Cortex of kidney (tissue), 1 donor: ENCODE data around the gene XPA.

Experiments
- DNase-seq: peaks from one replicate; lab custom pipeline; 2025; lab: John Stamatoyannopoulos, UW

The XPA gene

GRCh38 chr9:97651646-97652045 lies 45.5 kb downstream of the XPA start:
- no peak for DNase-seq

DNA sequence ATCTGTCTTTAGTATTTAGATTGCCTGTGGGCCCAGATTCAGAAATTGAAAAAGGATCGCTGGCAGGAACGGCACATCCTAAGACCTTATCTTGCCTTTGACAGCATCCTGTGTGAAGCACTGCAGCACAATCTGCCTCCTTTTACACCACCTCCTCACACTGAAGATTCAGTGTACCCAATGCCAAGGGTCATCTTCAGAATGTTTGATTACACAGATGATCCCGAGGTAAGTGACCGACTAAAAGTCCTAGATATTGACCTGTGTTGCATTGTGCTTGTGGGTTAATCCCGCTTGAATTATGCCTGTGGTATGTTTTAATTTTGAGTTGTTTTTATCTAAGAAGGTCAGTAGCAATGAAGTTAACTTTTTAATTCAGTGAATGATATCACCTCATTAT lies 49.1 kb downstream of the XPA start:
- DNase-seq, result no peak

GRCh38 chr9:97645720-97646119 lies 51.4 kb downstream of the XPA start:
- DNase-seq, result no peak

- no peak for DNase-seq
These were observed 56.8 kb downstream of the XPA start for GRCh38 chr9:97640325-97640724.

DNA sequence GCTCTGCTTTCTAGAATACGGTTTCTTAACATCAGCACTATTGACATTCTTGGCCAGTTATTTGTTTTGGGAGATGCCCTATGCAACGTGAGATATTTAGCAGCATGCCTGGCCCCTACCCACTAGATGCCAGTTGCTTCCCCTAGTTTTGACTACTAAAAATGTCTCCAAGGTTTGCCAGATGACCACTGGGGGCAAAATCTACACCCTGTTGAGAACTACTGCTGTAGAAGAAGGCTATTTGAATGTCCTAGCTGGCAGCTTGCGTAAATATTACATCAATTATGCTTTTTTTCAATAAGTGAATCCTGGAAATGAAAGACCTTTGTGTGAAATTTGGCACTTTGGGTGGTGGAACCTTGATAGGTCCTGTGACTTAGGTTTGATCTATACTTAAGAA lies 58.5 kb downstream of the XPA start:
- no peak for DNase-seq

- no peak for DNase-seq
These were observed 60.2 kb downstream of the XPA start for GRCh38 chr9:97636903-97637302.

- no peak for DNase-seq
These were observed 62.1 kb downstream of the XPA start for GRCh38 chr9:97635026-97635425.

DNA sequence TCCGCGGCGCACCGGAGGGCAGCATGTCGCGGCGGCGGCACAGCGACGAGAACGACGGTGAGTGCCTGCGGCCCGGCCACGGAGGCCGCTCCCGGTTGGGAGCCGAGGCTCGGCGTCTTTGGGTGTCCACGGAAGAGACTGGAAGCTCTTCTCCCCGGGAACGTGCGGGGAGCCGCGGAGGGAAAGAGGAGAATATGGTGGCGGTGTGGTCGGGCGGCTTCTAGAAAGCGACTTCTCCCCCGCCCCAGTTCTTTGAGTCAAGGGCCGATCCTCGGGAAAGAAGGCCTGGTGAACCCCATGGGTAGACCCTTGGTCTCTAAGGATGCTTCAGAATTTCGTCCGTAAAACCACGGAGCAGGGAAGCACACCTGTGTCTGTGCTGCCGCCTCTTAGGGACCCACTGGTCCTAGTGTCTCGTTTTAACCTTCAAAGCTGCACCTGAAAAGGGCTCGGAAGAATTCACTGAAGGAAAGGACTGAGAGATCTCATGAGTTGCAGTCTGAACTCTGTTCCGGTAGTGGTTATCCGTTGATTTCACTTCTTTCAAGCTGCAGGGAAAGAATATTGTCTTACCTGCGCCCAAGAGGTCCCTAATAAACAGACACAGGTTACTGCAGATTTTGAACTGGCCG lies 63.2 kb downstream of the XPA start:
- DNase-seq, result no peak

DNA sequence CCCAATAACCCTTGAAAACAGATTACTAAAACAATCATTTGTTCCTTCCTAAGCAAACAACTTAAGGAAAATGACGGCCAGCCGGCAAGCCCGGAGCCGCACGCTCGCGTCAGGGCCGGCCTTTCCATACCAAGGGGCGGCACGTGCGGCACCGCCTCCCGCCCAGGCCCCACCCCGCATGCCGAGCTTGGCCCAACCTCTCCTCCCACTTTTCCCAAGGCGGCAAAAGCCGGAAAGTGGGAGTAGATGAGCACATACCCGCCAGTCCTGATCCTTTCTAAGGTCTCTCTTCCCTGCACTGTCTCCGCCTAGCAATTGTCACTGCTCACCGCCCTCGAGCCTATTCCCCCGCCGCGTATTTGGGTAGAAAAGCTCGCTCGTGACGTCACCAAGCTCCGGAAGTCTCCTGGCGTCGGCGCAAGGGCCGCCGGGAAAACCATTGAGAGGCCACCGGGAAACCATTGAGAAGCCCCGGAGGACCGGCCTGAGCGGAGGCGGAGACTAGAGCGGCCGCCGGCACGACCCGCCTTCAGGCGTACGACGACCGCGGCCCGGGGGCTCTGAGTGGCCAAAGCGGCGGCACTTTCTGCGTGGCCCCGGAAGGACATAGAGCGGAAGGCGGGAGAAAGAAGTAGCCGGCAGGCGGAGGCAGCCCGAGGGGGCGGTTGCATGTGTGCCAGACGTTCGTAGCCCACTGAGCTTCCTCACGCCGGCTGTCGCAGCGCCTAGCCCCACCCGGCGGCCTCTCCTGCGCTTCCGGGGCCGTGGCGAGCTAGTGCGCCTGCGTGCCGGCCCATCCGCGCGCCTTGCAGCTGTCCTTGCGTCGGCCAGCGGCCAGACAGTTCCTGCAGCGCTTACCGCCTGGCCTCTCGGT lies 63.9 kb downstream of the XPA start, which contains the start of the genes NCBP1 and TSTD2:
Gene NCBP1 (plus strand): TSS at position 837 of the 874 bp plus-strand sequence. CDS start 61 bp downstream, outside the sequence.
Gene TSTD2 (minus strand): TSS at position 384 of the 874 bp plus-strand sequence. CDS start 5,806 bp downstream, outside the sequence.
- DNase-seq, result peak; percentile 96

DNA sequence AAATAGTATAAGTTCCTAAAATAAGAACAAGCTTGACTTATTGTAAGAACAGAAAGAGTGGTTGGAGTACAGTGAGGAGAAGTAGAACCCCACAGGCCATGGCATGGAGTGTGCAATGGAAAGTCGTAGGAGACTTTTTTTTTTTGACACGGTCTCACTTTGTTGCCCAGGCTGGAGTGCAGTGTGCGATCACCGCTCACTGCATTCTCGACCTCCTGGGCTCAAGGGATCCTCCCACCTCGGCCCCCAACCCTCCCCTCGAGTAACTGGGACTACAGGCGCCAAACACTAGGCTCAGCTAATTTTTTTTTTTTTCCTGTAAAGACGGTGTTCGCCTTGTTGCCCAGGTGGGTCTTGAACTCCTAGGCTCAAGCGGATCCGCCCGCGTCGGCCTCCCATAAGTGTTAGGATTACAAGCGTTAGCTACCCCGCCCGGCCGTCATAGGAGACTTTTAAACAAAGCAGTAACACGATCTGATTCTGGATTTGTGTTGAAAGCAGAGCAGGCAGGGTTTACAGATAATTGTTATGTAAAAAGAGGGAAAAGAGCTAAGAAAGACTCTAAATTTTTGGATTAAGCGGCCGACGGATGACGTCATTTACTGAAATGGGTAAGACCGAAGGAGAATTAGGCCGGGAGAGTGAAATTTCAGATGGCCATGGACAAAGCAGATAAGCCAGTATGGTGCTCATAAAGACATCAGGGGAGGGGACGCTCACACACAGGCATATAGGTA lies 64.7 kb downstream of the XPA start:
- DNase-seq, result no peak

DNA sequence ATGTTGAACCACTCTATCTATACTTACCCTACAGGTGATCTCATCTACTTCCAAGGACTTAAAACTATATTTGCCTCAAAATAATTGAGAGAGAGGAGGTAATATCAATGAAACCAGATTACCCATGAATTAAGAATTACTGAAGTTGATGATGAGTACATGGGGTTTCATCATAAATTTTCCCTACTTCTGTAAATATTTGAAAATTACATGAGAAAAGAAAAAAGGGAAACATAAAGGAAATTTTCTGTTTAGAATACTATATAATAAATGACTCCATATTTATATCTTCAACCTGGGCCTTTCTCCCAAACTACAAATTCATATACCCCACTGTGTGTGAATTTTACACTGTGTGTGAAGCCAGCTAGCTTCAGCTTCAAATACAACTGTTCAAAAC lies 66.5 kb downstream of the XPA start:
- no peak for DNase-seq

DNA sequence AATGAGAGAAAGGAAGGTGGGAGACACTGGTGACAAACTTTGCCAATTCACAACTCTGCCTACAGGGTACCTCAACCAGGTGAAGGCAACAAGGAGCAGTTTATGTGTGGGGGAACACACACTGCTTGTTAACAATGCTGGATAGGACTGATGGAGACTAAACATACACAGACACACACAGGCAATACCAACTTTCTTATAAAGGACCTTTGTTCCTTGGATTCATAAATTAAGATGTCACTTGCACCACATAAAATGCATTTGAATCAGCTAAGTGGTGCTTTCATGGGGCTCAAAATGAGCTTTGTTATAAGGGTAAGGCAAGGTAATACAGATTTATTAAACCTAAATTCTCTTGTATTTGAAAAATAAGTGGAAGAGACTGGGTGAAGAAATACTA lies 68.0 kb downstream of the XPA start:
- no peak for DNase-seq

- no peak for DNase-seq
These were observed 68.5 kb downstream of the XPA start for GRCh38 chr9:97628668-97629067.

- DNase-seq, result no peak
These were observed 69.5 kb downstream of the XPA start for GRCh38 chr9:97627624-97628023.

GRCh38 chr9:97625620-97626019 lies 71.5 kb downstream of the XPA start:
- no peak for DNase-seq
